K562 (cell line): Measurements from ENCODE around the gene CCSAP. TPM values are rescaled to one million over a fixed set of nuclear protein-coding genes. Genes with fewer than 3 reads are reported as not detected.

Source experiments
- ATAC-seq: fragments of 200-7000 bp; cut with Tn5 transposase; 3 replicates; pipeline ENCODE4 v1.9.1; 2020; ENCODE audit warnings: moderate library complexity
- BruUV-seq: library from RNA; stranded (reverse); fragments of 400-500 nt; replicated peaks from 2 replicates; lab custom pipeline; 2021; lab: Mats Ljungman, UMichigan
- CTCF ChIA-PET: fragments of 300-600 bp; formaldehyde crosslinking; extraction: SDS; loops from one replicate; lab custom pipeline; 2021; ENCODE audit warnings: low intra/inter-chr PET ratio; lab: Yijun Ruan, JAX
- POLR2A ChIA-PET: fragments of 300-600, 350-650 bp; sonication (Branson Sonifier 250); formaldehyde crosslinking; extraction: SDS; loops from one replicate; lab custom pipeline; 2021; ENCODE audit warnings: antibody characterized with exemption, inconsistent platforms; lab: Yijun Ruan, JAX
- DNase-seq, 4 experiments: peaks; one replicate each; pipeline versions ENCODE4 v3.0.0 to v3.0.0-alpha.2; 2011 to 2018; ENCODE audit warnings: low spot score in 3 of 4, mixed read lengths in 3 of 4; ENCODE audit errors: extremely low read depth in 1 of 4
- FAIRE-seq: peaks from 2 replicates; lab custom pipeline; 2011; peaks lifted over from hg19 to GRCh38; lab: Jason Lieb, UNC
- H2AFZ ChIP-seq: 2 replicates; pipeline ENCODE4 v1.6.0; 2011; ENCODE audit warnings: low read depth, low read length, control low read depth, inconsistent platforms
- H3K27ac ChIP-seq: fragments of 200-600 bp; 3 replicates; pipeline ENCODE4 v1.8.0; 2011; ENCODE audit warnings: low read depth, mild to moderate bottlenecking, control low read depth, inconsistent platforms, low read length, moderate library complexity, mixed read lengths; ENCODE audit errors: extremely low read depth
- H3K27me3 ChIP-seq, 2 experiments: fragments of 300-600 bp in 1 of 2; 2 replicates in 1 of 2; 3 replicates in 1 of 2; pipeline versions ENCODE4 v1.6.0 to v1.8.0; 2011; ENCODE audit warnings: inconsistent platforms in 2 of 2, low read length in 2 of 2, mild to moderate bottlenecking in 1 of 2, mixed read lengths in 1 of 2, moderate library complexity in 1 of 2; ENCODE audit not compliant: control insufficient read depth in 2 of 2, insufficient read depth in 2 of 2
- H3K36me3 ChIP-seq: fragments of 300-600 bp; 3 replicates; pipeline ENCODE4 v1.8.0; 2011; ENCODE audit warnings: mild to moderate bottlenecking, low read length, inconsistent platforms; ENCODE audit not compliant: control insufficient read depth, insufficient read depth
- H3K4me1 ChIP-seq, 2 experiments: fragments of 200-600 bp in 1 of 2; replicated peaks in 1 of 2; 2 replicates in 1 of 2; 3 replicates in 1 of 2; pipeline versions ENCODE4 v1.5.1 to v1.8.0; 2011; ENCODE audit warnings: inconsistent platforms in 2 of 2, low read length in 2 of 2, mild to moderate bottlenecking in 1 of 2, mixed read lengths in 1 of 2, moderate library complexity in 1 of 2; ENCODE audit not compliant: control insufficient read depth in 2 of 2, insufficient read depth in 2 of 2
- H3K4me2 ChIP-seq: 2 replicates; pipeline ENCODE4 v1.6.1; 2011; ENCODE audit warnings: low read length, control low read depth, inconsistent platforms, mixed read lengths; ENCODE audit not compliant: insufficient read depth
- H3K4me3 ChIP-seq: fragments of 200-600 bp; sonication (generic), shearing (Covaris generic); 2 replicates; pipeline ENCODE4 v1.5.1; 2016; ENCODE audit warnings: control low read depth, inconsistent platforms
- H3K79me2 ChIP-seq: fragments of 200-600 bp; 3 replicates; pipeline ENCODE4 v1.8.0; 2011; ENCODE audit warnings: low read length, inconsistent platforms; ENCODE audit not compliant: control insufficient read depth, insufficient read depth
- H3K9ac ChIP-seq, 2 experiments: 2 replicates each; pipeline versions ENCODE4 v1.6.0 to v1.6.1; 2011; ENCODE audit warnings: low read depth in 2 of 2, low read length in 2 of 2, control low read depth in 1 of 2, inconsistent platforms in 1 of 2, mild to moderate bottlenecking in 1 of 2, mixed read lengths in 1 of 2; ENCODE audit not compliant: insufficient read depth in 1 of 2
- H3K9me1 ChIP-seq: one replicate; pipeline ENCODE4 v1.6.0; 2011; ENCODE audit warnings: inconsistent platforms, mild to moderate bottlenecking, low read length, moderate library complexity; ENCODE audit not compliant: control insufficient read depth, insufficient read depth
- H3K9me3 ChIP-seq: replicated peaks from 2 replicates; pipeline ENCODE4 v1.5.1; 2011; ENCODE audit warnings: low read depth, low read length, inconsistent platforms; ENCODE audit not compliant: control insufficient read depth, insufficient read depth
- H4K20me1 ChIP-seq: replicated peaks from 2 replicates; pipeline ENCODE4 v1.6.1; 2011; ENCODE audit warnings: low read length, inconsistent platforms, mixed read lengths; ENCODE audit not compliant: control insufficient read depth, insufficient read depth
- KDM1A ChIP-seq, 2 experiments: fragments of 450-650 bp; IDR thresholded peaks; 2 replicates each; pipeline ENCODE4 v1.6.1; 2016; ENCODE audit warnings: mild to moderate bottlenecking in 2 of 2
- ZNF609 ChIP-seq: sonication (generic); formaldehyde crosslinking; IDR thresholded peaks from 2 replicates; pipeline ENCODE4 v1.8.1; 2023; ENCODE audit warnings: missing genetic modification reagents, mild to moderate bottlenecking, borderline replicate concordance
- WGBS: fragments of 100-300 bp; shearing (Covaris generic); methylation state at CpG from one replicate; pipeline ENCODE4 v1.1.6; 2016; ENCODE audit warnings: low coverage, mixed read lengths; ENCODE audit not compliant: insufficient coverage; ENCODE audit errors: missing lambda C conversion rate; 5-methylcytosine and 5-hydroxymethylcytosine counted together
- in situ Hi-C: fragments of 300-500 bp; cut with MboI; formaldehyde crosslinking; loops from 4 replicates; pipeline ENCODE4 v1.15.0; 2018; ENCODE audit warnings: inconsistent platforms, mixed read lengths
- intact Hi-C: fragments of 100-400 bp; cut with micrococcal nuclease; formaldehyde crosslinking; loops from 2 replicates; pipeline ENCODE4 v1.14.2; 2022
- polyA plus RNA-seq, 8 experiments: library from polyadenylated mRNA; depleted of rRNA in 4 of 8; stranded (reverse) in 5 of 8; unstranded in 3 of 8; fragments of >200 nt; fragmentation: Nextera tagmentation in 2 of 8; fragmentation: Illumina TruSeq in 1 of 8; extraction: Ambion mirVana in 2 of 8; extraction: Trizol in 1 of 8; gene quantifications; 2 replicates each; pipeline versions ENCODE4 v1.2.1 to v1.2.3, GENCODE V29; 2011 to 2014; ENCODE audit warnings: inconsistent platforms in 1 of 8, missing spikeins in 1 of 8
- total RNA-seq, 7 experiments: library from RNA; depleted of rRNA in 6 of 7; stranded (reverse); fragments of >200 nt in 6 of 7; fragmentation: Illumina TruSeq in 2 of 7; extraction: Trizol in 2 of 7; gene quantifications; 2 replicates each; pipeline versions ENCODE4 v1.2.1 to v1.2.3, GENCODE V29; 2011 to 2021; ENCODE audit warnings: low replicate concordance in 1 of 7

The CCSAP gene
- total and polyA plus RNA-seq, 9 of the 15 experiments (the other 6 are each of a cell fraction or from before 2014, with no cell fraction given): 3.6 to 15.9 (median 9.5) TPM

DNA sequence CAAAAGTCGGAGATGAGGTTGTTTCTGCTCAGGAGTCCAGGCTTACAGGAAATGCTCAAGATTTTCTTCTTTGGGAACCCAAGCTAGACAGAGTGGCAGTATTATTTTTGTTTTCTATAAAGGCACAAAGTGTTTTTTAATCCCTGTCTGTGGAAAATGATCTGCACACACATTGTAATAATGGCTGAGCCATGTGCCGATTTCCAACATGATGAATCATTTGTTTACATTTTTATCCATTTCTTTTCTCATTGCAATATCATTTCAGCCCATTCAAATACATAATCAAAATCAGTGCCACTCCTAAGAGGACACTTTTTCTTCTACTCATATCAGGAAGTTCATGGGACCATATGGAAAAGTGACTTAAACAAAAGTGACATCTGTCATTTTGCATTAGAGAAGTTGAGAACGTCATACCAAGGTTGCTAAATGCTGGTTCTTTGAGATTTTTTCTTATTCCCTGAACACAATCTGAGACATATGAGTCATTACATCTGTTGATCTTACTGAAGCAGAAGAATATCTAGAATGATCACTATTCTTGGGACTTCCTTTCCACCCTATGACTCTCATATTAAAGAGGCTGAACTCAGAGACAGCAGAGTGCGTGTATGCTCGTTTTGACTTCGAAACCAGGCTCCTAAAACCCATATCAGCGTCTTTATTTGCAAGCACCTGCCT, 46.2 kb upstream of the CCSAP start:
- no peak overlapping the region for H2AFZ ChIP-seq
- FAIRE-seq: no peak
- H3K4me1 ChIP-seq: no peaks in the 10 kb centered on the region; a peak in 1 of 5 replicates
- TF ChIP-seq KDM1A (IDR thresholded peaks at IDR 0.05): 0 out of 4 replicates have a peak, but pooled peaks of 1 of the 2 experiments have one; percentile 15
- no peak for TF ChIP-seq ZNF609
- no peaks in the 10 kb centered on the region for H3K9me1 ChIP-seq
- H3K79me2 ChIP-seq: no peaks in the 10 kb centered on the region
- intact Hi-C loops: no loop called here
- POLR2A ChIA-PET: interaction anchor here (2.0 kb wide), 1 partner anchor 9 kb away, joined by 5 read pairs; no protein-coding TSS in a partner anchor
- H4K20me1 ChIP-seq: no peaks in the 10 kb centered on the region; the same call in 1 of the 2 replicates
- in situ Hi-C loops: no loop called here
- under 1% methylated on average over 7 of the region's 7 CpGs for WGBS
- no peaks in the 10 kb centered on the region for H3K36me3 ChIP-seq
- ATAC-seq: no peak
- H3K27ac ChIP-seq: no peak overlapping the region
- no peak overlapping the region for H3K9ac ChIP-seq
- CTCF ChIA-PET: no interaction called here
- no peak for DNase-seq
- no TSS peak for BruUV-seq
- H3K9me3 ChIP-seq: no peaks in the 10 kb centered on the region
- H3K4me3 ChIP-seq: no peak overlapping the region
- H3K27me3 ChIP-seq: peaks cover 55 to 72% of the 10 kb centered on the region in 2 experiments
- H3K4me2 ChIP-seq: no peak overlapping the region
